Left colon (tissue), 2 donors: ENCODE measurements around the gene HAPLN1. TPM values are rescaled to one million over a fixed set of nuclear protein-coding genes. Genes with fewer than 3 reads are reported as not detected.
A peak's percentile ranks its signal among the peaks of the same experiment; 100 is the strongest.
"Not testable (repeated sequence)": the region's sequence is repeated elsewhere in the genome, so short reads cannot be mapped to it uniquely, and the experiment has no call there.

Source experiments
- ATAC-seq: fragments of 200-7000 bp; cut with Tn5 transposase; one replicate; pipeline ENCODE4 v1.9.1; 2020; ENCODE audit warnings: mild to moderate bottlenecking, moderate library complexity
- DNase-seq, 2 donors: peaks; one replicate each; pipeline ENCODE4 v3.0.0-alpha.2; 2020
- intact Hi-C, 2 donors: fragments of 100-400 bp; cut with DNase I in 1 of 2; cut with micrococcal nuclease in 1 of 2; formaldehyde crosslinking; loops; one replicate each; pipeline versions ENCODE4 v1.11.2 to v1.14.0; 2022; cut with DNase I, micrococcal nuclease
- long read RNA-seq: library from polyadenylated mRNA; unstranded; transcript quantifications from one replicate; pipeline ENCODE4 v2.0.0, GENCODE V29; 2021
- total RNA-seq, 2 donors: library from RNA; stranded (reverse); fragmentation: NEBNext Ultra II Directional; extraction: Animal tissue kit (Norgen Biotek cat#: 25700); gene quantifications; one replicate each; pipeline ENCODE4 v1.2.1, GENCODE V29; 2021
- donor health status: DM: no; HTN: no; CAD: no.
- donor health status: DM: yes; HTN: yes; CAD: no.

The HAPLN1 gene
- 1 to 10 TPM; 6.7 to 9.1 TPM for total RNA-seq
- long read RNA-seq, full-length matches to known transcripts = 11 of 15 reads
- long read RNA-seq, partial matches to known transcripts = 3 of 15 reads
- long read RNA-seq, other reads (novel, unspliced or antisense) = 1 of 15 reads

DNA sequence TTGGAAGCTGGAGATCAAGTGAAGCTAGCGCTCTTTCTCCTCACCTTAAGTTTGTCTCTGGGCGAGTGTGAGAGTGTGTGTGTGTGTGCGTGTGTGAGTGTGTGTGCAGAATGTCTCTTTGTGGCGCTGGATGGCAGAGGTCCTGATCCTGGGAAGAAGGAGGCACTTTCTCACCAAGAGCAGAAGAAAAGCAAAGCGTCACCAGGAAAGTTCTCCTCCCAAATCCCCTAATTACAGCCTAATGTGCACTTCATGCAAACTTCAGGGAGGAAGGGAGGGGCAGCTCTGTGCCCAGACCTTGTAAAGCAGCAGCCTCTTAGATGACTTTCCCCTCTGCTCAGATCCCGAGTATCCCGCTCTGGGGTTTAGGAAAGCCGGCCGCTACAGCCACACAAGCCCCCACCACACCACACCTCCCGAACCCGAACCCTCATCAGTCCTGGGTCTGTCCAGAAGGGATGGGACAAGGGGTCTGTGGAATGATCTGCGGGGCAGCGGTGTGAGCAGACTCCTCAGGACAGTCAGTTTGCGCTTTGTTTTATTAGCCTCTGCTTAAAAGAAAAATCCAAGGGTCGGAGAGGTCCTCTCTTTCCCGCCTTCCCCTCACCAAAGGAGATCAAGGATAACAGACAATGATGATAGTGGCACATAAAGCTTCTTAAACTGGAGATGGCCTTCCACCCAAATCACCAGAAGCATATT, at the start of gene HAPLN1:
TSS of gene HAPLN1 (minus strand) at position 20 of the 702 bp plus-strand sequence. CDS start 47,332 bp downstream, outside the sequence.
- peak in 1 of 2 donors; percentile 34 for DNase-seq
- intact Hi-C loops = no loop called here
- ATAC-seq = peak; percentile 18

DNA sequence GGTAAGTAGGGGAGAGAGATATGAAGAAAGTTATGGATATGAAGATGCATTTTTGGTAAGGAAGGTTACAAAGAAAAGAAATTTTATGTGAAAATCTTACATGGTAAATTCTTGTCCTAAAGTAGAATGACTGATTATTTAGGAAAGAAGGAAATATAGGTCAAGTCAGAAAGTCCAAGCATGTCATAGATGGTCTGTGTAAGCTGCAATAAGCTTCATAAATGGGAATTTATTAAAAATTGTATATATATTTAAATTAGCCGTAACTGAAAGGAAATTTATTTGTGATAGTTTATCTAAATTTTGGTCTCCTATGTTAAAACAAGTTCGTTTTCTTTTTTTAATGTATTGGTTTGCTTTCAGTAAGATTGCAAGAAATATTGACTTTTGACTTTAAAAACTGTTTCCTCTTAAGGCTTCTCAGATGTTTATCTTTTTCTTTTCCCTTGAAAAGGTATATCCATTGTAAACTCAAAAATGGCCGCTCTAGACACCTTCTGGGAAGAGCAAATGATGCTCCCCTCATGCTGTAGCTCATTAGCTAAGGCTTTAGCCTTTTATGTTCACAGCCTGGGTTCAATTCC, 46.8 kb upstream of the HAPLN1 start:
- no peak for ATAC-seq
- DNase-seq = no peak
- intact Hi-C loops = no loop called here

- intact Hi-C loops = no loop called here
- no peak for DNase-seq
- no peak for ATAC-seq
These were observed 43.4 kb upstream of the HAPLN1 start for GRCh38 chr5:83764101-83764500.

GRCh38 chr5:83760579-83760978, 39.9 kb upstream of the HAPLN1 start:
- ATAC-seq = no peak
- DNase-seq = no peak
- intact Hi-C loops = no loop called here

- intact Hi-C loops = no loop called here
- ATAC-seq (no peak), DNase-seq (no peak)
These were observed 32.0 kb upstream of the HAPLN1 start for GRCh38 chr5:83752700-83753099.

GRCh38 chr5:83751201-83751600, 30.5 kb upstream of the HAPLN1 start:
- DNase-seq = no peak
- ATAC-seq = no peak
- intact Hi-C loops = no loop called here

DNA sequence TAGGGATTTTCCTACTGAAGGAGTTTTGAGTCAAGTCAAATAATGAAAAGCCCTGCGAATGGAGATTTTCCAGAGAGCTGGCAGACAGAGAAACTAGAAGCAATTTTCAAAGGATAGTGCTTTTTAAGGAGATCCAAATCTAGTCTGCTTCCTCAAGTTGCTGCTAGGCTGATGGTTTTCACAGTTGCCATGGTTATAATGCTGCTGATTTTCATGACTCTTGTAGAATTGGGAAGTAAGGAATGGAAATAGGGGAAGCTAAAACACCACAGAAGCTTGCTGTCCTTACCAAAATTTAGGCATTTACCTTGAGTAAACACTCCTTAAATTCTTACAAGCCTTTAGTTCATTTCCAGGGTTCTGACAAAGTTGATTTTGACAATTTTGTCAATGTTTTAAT, 30.1 kb upstream of the HAPLN1 start:
- ATAC-seq = no peak
- DNase-seq = no peak
- intact Hi-C loops = no loop called here

- ATAC-seq (no peak), DNase-seq (no peak)
- intact Hi-C loops = no loop called here
These were observed 25.2 kb upstream of the HAPLN1 start for GRCh38 chr5:83745816-83746215.

GRCh38 chr5:83744821-83745220, 24.2 kb upstream of the HAPLN1 start:
- intact Hi-C loops = no loop called here
- DNase-seq (no peak), ATAC-seq (no peak)

GRCh38 chr5:83742089-83742488, 21.4 kb upstream of the HAPLN1 start:
- intact Hi-C loops = no loop called here
- DNase-seq (no peak), ATAC-seq (peak; percentile 87)

- intact Hi-C loops = no loop called here
- DNase-seq (no peak), ATAC-seq (peak; percentile 28)
These were observed 20.9 kb upstream of the HAPLN1 start for GRCh38 chr5:83741571-83741970.

DNA sequence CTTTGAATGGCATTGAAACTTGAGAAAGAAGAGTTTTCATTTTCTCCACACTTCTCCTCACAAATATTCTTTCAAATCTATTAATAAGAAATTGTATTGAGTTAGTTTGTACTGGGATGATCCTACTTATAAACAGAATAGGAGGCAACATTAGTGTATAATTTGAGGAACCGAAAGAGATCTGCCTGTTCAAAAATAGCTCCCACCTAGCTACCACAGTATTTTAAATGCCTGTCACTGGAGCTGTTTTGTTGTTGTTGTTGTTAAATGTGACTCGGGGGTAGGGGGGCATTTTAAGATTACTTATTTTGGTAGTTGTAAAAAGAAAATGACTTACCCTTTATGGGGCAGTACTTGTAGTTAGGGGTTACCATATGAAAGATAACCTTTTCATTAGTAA, 20.1 kb upstream of the HAPLN1 start:
- no peak for ATAC-seq
- DNase-seq = no peak
- intact Hi-C loops = no loop called here

GRCh38 chr5:83736169-83736568, 15.5 kb upstream of the HAPLN1 start:
- DNase-seq, intact Hi-C loops: not testable (repeated sequence)
- ATAC-seq = peak; percentile 49

DNA sequence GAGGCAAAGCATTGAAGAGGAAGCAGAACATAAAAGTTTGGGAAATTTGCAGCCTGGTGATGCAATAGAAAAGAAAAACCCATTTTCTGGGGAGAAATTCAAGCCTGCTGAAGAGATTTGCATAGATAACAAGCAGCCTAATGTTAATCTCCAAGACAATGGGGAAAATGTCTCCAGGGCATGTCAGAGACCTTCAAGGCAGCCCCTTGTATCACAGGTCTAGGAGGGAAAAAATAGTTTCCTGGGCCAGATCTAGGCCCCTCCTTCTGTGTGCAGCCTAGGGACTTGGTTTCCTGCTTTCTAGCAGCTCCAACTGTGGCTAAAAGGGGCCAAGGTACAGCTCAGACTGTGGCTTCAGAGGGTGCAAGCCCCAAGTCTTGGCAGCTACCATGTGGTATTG, 14.4 kb upstream of the HAPLN1 start:
- ATAC-seq, intact Hi-C loops, DNase-seq: not testable (repeated sequence)

GRCh38 chr5:83731638-83732037, 11.0 kb upstream of the HAPLN1 start:
- intact Hi-C loops = no loop called here
- no peak for DNase-seq
- ATAC-seq = no peak

- intact Hi-C loops = no loop called here
- peak; percentile 72 for ATAC-seq
- DNase-seq = no peak
These were observed 8.7 kb upstream of the HAPLN1 start for GRCh38 chr5:83729362-83729761.

- ATAC-seq = no peak
- intact Hi-C loops = no loop called here
- DNase-seq = no peak
These were observed 6.3 kb upstream of the HAPLN1 start for GRCh38 chr5:83726912-83727311.

DNA sequence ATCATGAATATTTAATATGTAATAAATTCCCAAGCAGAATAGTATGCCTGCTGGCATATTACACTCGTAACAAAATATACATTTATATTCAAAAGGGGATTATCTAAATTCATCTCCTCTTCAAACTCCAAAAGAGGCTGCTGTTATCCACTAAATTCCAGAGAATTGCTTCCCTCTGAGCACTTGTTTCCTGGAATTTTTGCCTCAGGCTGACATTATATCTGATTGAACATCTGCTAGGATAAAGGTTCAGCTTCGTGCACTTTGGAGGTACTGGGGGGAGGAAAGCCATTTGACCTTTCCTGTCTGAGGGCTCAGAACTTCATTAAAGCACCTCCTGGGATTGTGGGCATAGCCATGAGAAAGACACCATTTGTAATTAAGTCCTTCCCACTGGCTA, 4.3 kb upstream of the HAPLN1 start:
- intact Hi-C loops = no loop called here
- DNase-seq = no peak
- no peak for ATAC-seq

DNA sequence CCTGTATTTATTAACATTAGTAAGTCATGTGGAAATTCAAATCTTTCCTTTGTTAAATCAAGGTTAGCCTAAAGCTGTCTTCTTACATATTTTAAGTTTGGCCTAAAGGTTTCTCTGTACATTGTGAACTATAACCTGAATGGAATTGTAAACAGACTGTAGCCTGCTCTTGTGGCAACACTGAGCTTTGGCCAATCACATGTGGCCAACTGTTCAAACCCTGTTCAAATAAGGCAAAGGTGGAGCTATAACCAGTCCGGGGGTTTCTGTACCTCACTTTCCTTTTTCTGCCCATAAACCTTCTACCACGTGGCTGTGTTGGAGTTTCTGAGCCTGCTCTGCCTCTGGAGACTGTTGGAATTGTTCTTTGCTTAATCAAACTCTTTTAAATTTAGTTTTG, 3.3 kb upstream of the HAPLN1 start:
- peak; percentile 54 for ATAC-seq
- intact Hi-C loops = no loop called here
- peak in 1 of 2 donors; percentile 62 for DNase-seq

- ATAC-seq = peak; percentile 17
- intact Hi-C loops = no loop called here
These were observed 2.4 kb upstream of the HAPLN1 start for GRCh38 chr5:83723031-83723430.

More at GRCh38 chr5:83723031-83723430, 2.4 kb upstream of the HAPLN1 start:
- DNase-seq = no peak
